AG04450 (cell line): Measurements from ENCODE around the gene SPHKAP. TPM values are rescaled to one million over a fixed set of nuclear protein-coding genes. Genes with fewer than 3 reads are reported as not detected.

Experiments used
- CTCF ChIA-PET: fragments of 300-600, 350-600 bp; formaldehyde crosslinking; extraction: SDS; loops from one replicate; lab custom pipeline; 2022; ENCODE audit warnings: antibody characterized with exemption, inconsistent platforms; lab: Charles Lee
- POLR2A ChIA-PET: fragments of 350-600 bp; formaldehyde crosslinking; extraction: SDS; loops from one replicate; lab custom pipeline; 2021; ENCODE audit warnings: antibody characterized with exemption, inconsistent platforms; lab: Yijun Ruan, JAX
- DNase-seq: peaks from one replicate; pipeline ENCODE4 v3.0.0-alpha.2; 2011; ENCODE audit warnings: low read depth, low spot score
- H3K27ac ChIP-seq: one replicate; pipeline ENCODE4 v1.5.1; 2012; ENCODE audit warnings: low read depth, low read length, control low read depth
- H3K27me3 ChIP-seq: one replicate; pipeline ENCODE4 v1.6.0; 2012; ENCODE audit warnings: low read length; ENCODE audit not compliant: control insufficient read depth, insufficient read depth
- H3K4me3 ChIP-seq: 2 replicates; pipeline ENCODE4 v1.5.1; 2011; ENCODE audit warnings: mild to moderate bottlenecking, low read depth, low read length, control low read depth
- H3K9me3 ChIP-seq: 2 replicates; pipeline ENCODE4 v1.5.1; 2012; ENCODE audit warnings: low read length; ENCODE audit not compliant: control insufficient read depth, insufficient read depth
- CTCF ChIP-seq: IDR thresholded peaks from 2 replicates; pipeline ENCODE4 v1.5.1; 2011; ENCODE audit warnings: low read depth, low read length, control low read depth, inconsistent platforms
- polyA plus RNA-seq: library from polyadenylated mRNA; depleted of rRNA; stranded (reverse); fragments of >200 nt; gene quantifications from 2 replicates; pipeline ENCODE4 v1.2.3, GENCODE V29; 2011

The SPHKAP gene
- polyA plus RNA-seq, 1 experiment, result not detected

- DNase-seq, result no peak
- CTCF ChIA-PET, result no interaction called here
- no peaks in the 10 kb centered on the region for H3K27me3 ChIP-seq
- TF ChIP-seq CTCF, result no peak
- H3K4me3 ChIP-seq, result no peak overlapping the region
- POLR2A ChIA-PET, result no interaction called here
- no peak overlapping the region for H3K27ac ChIP-seq
- peaks cover 19% of the 10 kb centered on the region for H3K9me3 ChIP-seq
Measured at GRCh38 chr2:228180181-228181097, 1.0 kb downstream of the SPHKAP start.

- DNase-seq, result no peak
- POLR2A ChIA-PET, result no interaction called here
- H3K9me3 ChIP-seq, result peaks cover 7% of the 10 kb centered on the region; the same call in 1 of the 2 replicates
- H3K27ac ChIP-seq, result no peak overlapping the region
- H3K27me3 ChIP-seq, result no peaks in the 10 kb centered on the region
- H3K4me3 ChIP-seq, result no peak overlapping the region
- CTCF ChIA-PET, result no interaction called here
- TF ChIP-seq CTCF, result no peak
Measured at GRCh38 chr2:228167290-228167689, 14.2 kb downstream of the SPHKAP start.

- ChIA-PET POLR2A (no interaction called here), CTCF (no interaction called here)
- Histone ChIP-seq H3K4me3 (no peak overlapping the region), H3K27ac (no peak overlapping the region), H3K27me3 (no peaks in the 10 kb centered on the region), H3K9me3 (peaks cover 7% of the 10 kb centered on the region; the same call in 1 of the 2 replicates)
- DNase-seq, result no peak
- no peak for TF ChIP-seq CTCF
Measured at GRCh38 chr2:228164718-228165117, 16.8 kb downstream of the SPHKAP start.

GRCh38 chr2:228157841-228158240 is 23.6 kb downstream of the SPHKAP start:
- H3K4me3 ChIP-seq, result no peak overlapping the region
- no peaks in the 10 kb centered on the region for H3K27me3 ChIP-seq
- DNase-seq, result no peak
- CTCF ChIA-PET, result no interaction called here
- H3K27ac ChIP-seq, result no peak overlapping the region
- POLR2A ChIA-PET, result no interaction called here
- H3K9me3 ChIP-seq, result peaks cover 1% of the 10 kb centered on the region; the same call in 1 of the 2 replicates
- no peak for TF ChIP-seq CTCF

- Histone ChIP-seq H3K27ac (no peak overlapping the region), H3K27me3 (no peaks in the 10 kb centered on the region), H3K9me3 (peaks cover 2% of the 10 kb centered on the region; the same call in 1 of the 2 replicates), H3K4me3 (no peak overlapping the region)
- DNase-seq, result no peak
- ChIA-PET CTCF (no interaction called here), POLR2A (no interaction called here)
- no peak for TF ChIP-seq CTCF
Measured at GRCh38 chr2:228144961-228145360, 36.5 kb downstream of the SPHKAP start.
